Measurements from ENCODE around the gene ATF6.

- no peak for TF ChIP-seq CTCF (IDR thresholded peaks at IDR 0.05)
- no peak for TF ChIP-seq EP300 (IDR thresholded peaks at IDR 0.05)
- TF ChIP-seq POLR2AphosphoS5 (IDR thresholded peaks at IDR 0.05): no peak
These were observed 120.5 kb downstream of the ATF6 start for GRCh38 chr1:161886589-161886988.
